Osteoblast (primary cell): Measurements from ENCODE around the gene ZNF775. TPM values are rescaled to one million over a fixed set of nuclear protein-coding genes. Genes with fewer than 3 reads are reported as not detected.

Source experiments
- DNase-seq: peaks from one replicate; pipeline ENCODE4 v3.0.0; 2011; ENCODE audit warnings: low spot score, mixed read lengths; ENCODE audit not compliant: insufficient read length; ENCODE audit errors: missing footprints
- H2AFZ ChIP-seq: 2 replicates; pipeline ENCODE4 v1.6.0; 2011; ENCODE audit warnings: mild to moderate bottlenecking, low read length
- H3K27ac ChIP-seq: 2 replicates; pipeline ENCODE4 v1.5.1; 2011; ENCODE audit warnings: mild to moderate bottlenecking, low read depth, low read length, moderate library complexity
- H3K27me3 ChIP-seq: 2 replicates; pipeline ENCODE4 v1.6.0; 2012; ENCODE audit warnings: mild to moderate bottlenecking, control low read depth, inconsistent platforms, low read length, moderate library complexity; ENCODE audit not compliant: insufficient read depth
- H3K36me3 ChIP-seq: 2 replicates; pipeline ENCODE4 v1.5.1; 2011; ENCODE audit warnings: mild to moderate bottlenecking, low read length, control low read depth, moderate library complexity; ENCODE audit not compliant: insufficient read depth
- H3K4me1 ChIP-seq: 2 replicates; pipeline ENCODE4 v1.5.1; 2011; ENCODE audit warnings: mild to moderate bottlenecking, low read length, control low read depth, moderate library complexity; ENCODE audit not compliant: insufficient read depth
- H3K4me2 ChIP-seq: 2 replicates; pipeline ENCODE4 v1.6.0; 2011; ENCODE audit warnings: mild to moderate bottlenecking, low read length; ENCODE audit not compliant: insufficient read depth
- H3K4me3 ChIP-seq: fragments of 200-600 bp; sonication (generic); 3 replicates; pipeline ENCODE4 v1.5.1; 2012; ENCODE audit warnings: mild to moderate bottlenecking, low read length, inconsistent platforms; ENCODE audit not compliant: insufficient read depth
- H3K79me2 ChIP-seq: 2 replicates; pipeline ENCODE4 v1.6.0; 2012; ENCODE audit warnings: mild to moderate bottlenecking, low read length, control low read depth, inconsistent platforms; ENCODE audit not compliant: insufficient read depth
- H3K9me3 ChIP-seq: 2 replicates; pipeline ENCODE4 v1.5.1; 2011; ENCODE audit warnings: low read depth, low read length, control low read depth
- H4K20me1 ChIP-seq: 2 replicates; pipeline ENCODE4 v1.6.0; 2012; ENCODE audit warnings: mild to moderate bottlenecking, low read length, control low read depth; ENCODE audit not compliant: insufficient read depth
- total RNA-seq: library from RNA; depleted of rRNA; stranded (reverse); fragments of >200 nt; gene quantifications from 2 replicates; pipeline ENCODE4 v1.2.3, GENCODE V29; 2012
- TF ChIP-seq, protein P1 (sequence below): IDR thresholded peaks from 2 replicates; pipeline ENCODE4 v1.5.1; 2011; ENCODE audit warnings: mild to moderate bottlenecking, low read depth, low read length, moderate library complexity; ENCODE audit errors: extremely low read depth

The ZNF775 gene
- total RNA-seq, 1 donor: 6.2 TPM

DNA sequence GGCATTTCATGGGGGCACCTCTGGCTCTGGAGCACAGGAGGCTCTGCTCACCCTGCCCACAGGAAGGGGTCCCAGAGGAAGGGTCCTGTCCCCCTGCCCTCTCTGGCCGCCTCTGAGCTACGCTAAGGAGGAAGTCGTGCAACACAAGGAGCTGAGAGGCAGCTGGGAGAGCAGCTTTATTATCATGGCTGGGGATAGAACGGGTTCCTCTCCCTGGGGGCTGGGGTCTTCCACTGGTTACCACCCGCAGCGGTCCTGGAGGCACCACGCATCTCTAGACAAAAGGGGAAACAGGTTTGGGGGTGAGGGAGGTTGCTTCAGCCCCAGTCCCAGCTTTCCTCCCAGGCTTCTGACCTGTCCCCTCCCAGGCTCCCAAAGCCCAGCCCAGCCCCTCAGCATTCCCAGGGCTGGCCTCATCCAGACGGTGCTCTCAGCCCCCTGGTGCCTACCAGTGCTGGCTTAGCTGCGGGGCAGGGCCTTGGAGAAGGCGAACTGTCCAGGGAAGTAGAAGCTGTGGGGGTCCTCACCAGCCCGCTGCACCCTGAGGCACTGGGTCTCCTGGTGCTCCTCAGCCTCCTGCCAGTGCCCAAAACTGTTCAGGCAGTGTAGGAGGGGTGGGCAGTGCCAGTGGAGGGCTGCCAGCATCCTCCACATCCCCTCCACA, 40.8 kb upstream of the ZNF775 start:
- Histone ChIP-seq H3K4me1 (no peaks in the 10 kb centered on the region), H3K27me3 (peaks cover 30% of the 10 kb centered on the region), H3K9me3 (no peaks in the 10 kb centered on the region), H3K27ac (no peak overlapping the region), H2AFZ (no peak overlapping the region), H3K36me3 (no peaks in the 10 kb centered on the region), H3K4me2 (no peak overlapping the region), H4K20me1 (no peaks in the 10 kb centered on the region), H3K79me2 (no peaks in the 10 kb centered on the region), H3K4me3 (no peak overlapping the region)
- TF ChIP-seq, protein P1, sequence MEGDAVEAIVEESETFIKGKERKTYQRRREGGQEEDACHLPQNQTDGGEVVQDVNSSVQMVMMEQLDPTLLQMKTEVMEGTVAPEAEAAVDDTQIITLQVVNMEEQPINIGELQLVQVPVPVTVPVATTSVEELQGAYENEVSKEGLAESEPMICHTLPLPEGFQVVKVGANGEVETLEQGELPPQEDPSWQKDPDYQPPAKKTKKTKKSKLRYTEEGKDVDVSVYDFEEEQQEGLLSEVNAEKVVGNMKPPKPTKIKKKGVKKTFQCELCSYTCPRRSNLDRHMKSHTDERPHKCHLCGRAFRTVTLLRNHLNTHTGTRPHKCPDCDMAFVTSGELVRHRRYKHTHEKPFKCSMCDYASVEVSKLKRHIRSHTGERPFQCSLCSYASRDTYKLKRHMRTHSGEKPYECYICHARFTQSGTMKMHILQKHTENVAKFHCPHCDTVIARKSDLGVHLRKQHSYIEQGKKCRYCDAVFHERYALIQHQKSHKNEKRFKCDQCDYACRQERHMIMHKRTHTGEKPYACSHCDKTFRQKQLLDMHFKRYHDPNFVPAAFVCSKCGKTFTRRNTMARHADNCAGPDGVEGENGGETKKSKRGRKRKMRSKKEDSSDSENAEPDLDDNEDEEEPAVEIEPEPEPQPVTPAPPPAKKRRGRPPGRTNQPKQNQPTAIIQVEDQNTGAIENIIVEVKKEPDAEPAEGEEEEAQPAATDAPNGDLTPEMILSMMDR: no peak
- no peak for DNase-seq

DNA sequence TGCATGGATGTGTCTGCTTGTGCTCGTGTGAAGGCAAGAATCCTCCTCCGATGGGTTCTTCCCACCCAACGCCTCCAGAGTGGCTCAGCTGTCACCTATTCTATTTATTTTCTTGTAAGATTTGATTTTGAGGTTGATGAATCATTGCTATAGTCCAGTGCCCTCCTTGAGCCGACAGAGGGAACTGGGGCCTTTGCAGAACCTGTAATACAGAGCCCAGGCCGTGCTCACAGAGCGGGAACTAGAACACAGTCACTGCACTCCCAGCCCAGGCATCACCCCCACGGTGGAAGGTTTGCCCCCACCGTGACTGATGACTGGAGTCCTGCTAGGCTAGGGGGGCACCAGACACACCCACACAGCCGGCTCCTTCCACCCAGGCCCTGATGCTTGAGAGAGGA, 39.7 kb upstream of the ZNF775 start:
- peaks cover 33% of the 10 kb centered on the region for H3K27me3 ChIP-seq
- DNase-seq: peak; percentile 65
- TF ChIP-seq, protein P1: no peak
- no peaks in the 10 kb centered on the region for H3K36me3 ChIP-seq
- no peak overlapping the region for H3K4me2 ChIP-seq
- H3K4me1 ChIP-seq: no peaks in the 10 kb centered on the region
- no peak overlapping the region for H3K27ac ChIP-seq
- no peaks in the 10 kb centered on the region for H4K20me1 ChIP-seq
- H2AFZ ChIP-seq: no peak overlapping the region
- H3K9me3 ChIP-seq: no peaks in the 10 kb centered on the region
- H3K4me3 ChIP-seq: no peak overlapping the region
- H3K79me2 ChIP-seq: no peaks in the 10 kb centered on the region

- Histone ChIP-seq H2AFZ (no peak overlapping the region), H3K4me1 (no peaks in the 10 kb centered on the region), H3K9me3 (no peaks in the 10 kb centered on the region), H3K27me3 (peaks cover 33% of the 10 kb centered on the region), H3K36me3 (no peaks in the 10 kb centered on the region), H3K4me3 (no peak overlapping the region), H3K4me2 (no peak overlapping the region), H3K79me2 (no peaks in the 10 kb centered on the region), H3K27ac (no peak overlapping the region), H4K20me1 (no peaks in the 10 kb centered on the region)
- peak; percentile 91 for DNase-seq
- TF ChIP-seq, protein P1: no peak
Measured at GRCh38 chr7:150340024-150340749, 38.9 kb upstream of the ZNF775 start.

- H3K4me3 ChIP-seq: no peak overlapping the region
- no peaks in the 10 kb centered on the region for H4K20me1 ChIP-seq
- H2AFZ ChIP-seq: no peak overlapping the region
- no peak overlapping the region for H3K27ac ChIP-seq
- no peak overlapping the region for H3K4me2 ChIP-seq
- TF ChIP-seq, protein P1: no peak
- H3K9me3 ChIP-seq: no peaks in the 10 kb centered on the region
- DNase-seq: peak; percentile 65
- peaks cover 33% of the 10 kb centered on the region for H3K27me3 ChIP-seq
- H3K4me1 ChIP-seq: no peaks in the 10 kb centered on the region
- H3K36me3 ChIP-seq: no peaks in the 10 kb centered on the region
- no peaks in the 10 kb centered on the region for H3K79me2 ChIP-seq
Measured at GRCh38 chr7:150340875-150341262, 38.3 kb upstream of the ZNF775 start.
